Measurements from ENCODE around the gene PHYKPL. TPM values are rescaled to one million over a fixed set of nuclear protein-coding genes. Genes with fewer than 3 reads are reported as not detected.

The PHYKPL gene
- total and polyA plus RNA-seq, 5 donors from 2014 or later = 41.5 to 165 (median 42.9) TPM

DNA sequence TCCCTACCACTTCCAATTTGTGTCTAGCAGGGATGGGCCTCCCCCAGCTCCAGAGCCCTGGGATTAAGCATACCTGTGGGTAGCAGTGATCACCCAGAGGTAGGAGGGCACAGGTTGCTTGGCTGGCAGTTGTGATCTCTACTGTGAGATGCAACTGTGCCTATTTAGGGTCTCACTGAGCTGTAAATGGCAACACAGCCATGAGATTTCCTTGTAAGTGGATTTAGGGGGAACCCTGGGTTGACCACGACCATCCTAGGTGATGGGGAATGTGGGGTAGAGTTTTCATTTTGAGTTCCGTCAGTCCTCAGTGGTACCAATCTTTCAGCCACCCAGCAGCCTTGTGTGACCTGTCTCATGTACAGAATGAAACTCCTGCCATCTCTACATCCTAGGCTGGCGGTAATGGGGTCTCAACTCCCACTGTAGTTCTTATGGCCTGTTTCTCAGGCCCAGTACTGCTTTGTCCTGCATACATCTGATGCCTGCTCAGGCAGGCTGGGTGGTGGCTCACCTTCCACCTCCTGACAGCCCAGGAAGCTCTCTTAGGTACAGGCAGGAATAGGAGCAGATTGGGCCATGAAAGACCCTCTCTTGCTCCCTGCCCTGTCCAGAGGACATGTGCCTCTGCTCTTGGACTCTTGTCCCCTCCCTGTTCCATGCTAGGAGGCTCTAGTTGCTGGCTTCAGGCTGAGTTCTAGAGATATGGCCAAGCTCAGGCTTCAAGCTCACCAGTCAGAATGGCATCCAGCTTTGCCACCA, 20.2 kb downstream of the PHYKPL start:
- Histone ChIP-seq H3K4me3 (ENCODE audit: low read depth, low read length) (no peak overlapping the region), H3K27me3 (ENCODE audit: control insufficient read depth, insufficient read depth, low read length) (no peaks in the 10 kb centered on the region), H3K9me3 (ENCODE audit: control insufficient read depth in 2 of 2, low read length in 2 of 2) (no peaks in the 10 kb centered on the region), H3K4me1 (ENCODE audit: control insufficient read depth, insufficient read depth, low read length, poor library complexity, severe bottlenecking) (peaks cover 9% of the 10 kb centered on the region), H3K27ac (ENCODE audit: insufficient read depth, low read length, poor library complexity, severe bottlenecking) (no peak overlapping the region), H3K36me3 (ENCODE audit: control insufficient read depth, insufficient read depth, low read length) (peaks cover 95% of the 10 kb centered on the region)
- no peak overlapping the region for H3K4me3 Mint-ChIP-seq
- H3K9me3 Mint-ChIP-seq = no peaks in the 10 kb centered on the region
- no peaks in the 10 kb centered on the region for H3K27me3 Mint-ChIP-seq
- no peak for ATAC-seq (ENCODE audit: low read depth in 2 of 2)
- H3K4me1 Mint-ChIP-seq = peaks cover 0 to 54% (median 28%) of the 10 kb centered on the region in 4 donors
- no peak for DNase-seq
- H3K27ac Mint-ChIP-seq = no peak overlapping the region
- H3K36me3 Mint-ChIP-seq = peaks cover 36% of the 10 kb centered on the region

DNA sequence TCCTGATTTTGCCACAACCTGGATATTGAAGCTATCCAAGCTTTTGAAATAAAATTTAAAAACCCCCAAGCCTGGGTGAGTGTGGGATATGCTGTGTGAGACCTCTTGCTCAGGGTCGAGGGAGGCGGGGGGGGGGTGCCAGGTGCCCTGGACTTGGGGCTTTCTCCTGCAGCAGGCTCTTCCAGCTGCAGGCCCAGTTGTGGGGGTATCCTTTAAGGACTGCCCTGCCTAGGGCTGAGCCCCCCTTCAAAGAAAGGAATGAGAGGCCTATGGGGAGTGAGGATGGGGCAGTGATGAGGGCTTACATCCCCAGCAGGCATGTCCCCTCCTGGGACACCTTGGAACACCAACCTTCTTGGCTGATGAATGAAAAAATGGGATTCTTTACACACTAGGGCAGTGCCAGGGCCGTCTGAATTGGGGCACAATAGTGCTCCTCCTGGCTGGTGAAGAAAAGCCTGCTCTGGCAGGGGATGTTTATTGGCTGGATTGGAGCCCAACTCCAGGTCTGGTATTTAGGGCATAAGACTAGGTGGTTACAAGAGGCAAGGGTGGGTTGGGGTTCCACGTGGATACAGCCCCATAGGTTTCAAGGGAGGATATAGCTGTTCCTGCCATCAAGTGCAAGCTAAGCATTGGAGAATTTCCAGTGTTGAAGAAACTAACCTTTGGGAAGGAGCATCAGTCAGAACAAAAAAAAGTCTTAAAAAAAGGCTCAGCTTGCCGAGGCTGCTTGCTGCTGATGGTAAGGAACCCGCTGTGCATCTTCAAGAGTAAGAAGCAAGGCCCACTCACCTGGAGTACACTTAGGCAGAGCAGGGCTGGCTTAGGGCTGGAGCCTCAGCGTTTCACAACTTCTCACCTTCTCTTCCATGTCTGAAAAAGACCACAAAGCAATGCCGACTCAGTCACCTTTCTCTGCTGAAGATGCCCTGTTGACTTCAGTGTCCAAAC, 21.2 kb downstream of the PHYKPL start:
- H3K9me3 Mint-ChIP-seq = no peaks in the 10 kb centered on the region
- Histone ChIP-seq H3K4me1 (ENCODE audit: control insufficient read depth, insufficient read depth, low read length, poor library complexity, severe bottlenecking) (peaks cover 19% of the 10 kb centered on the region), H3K36me3 (ENCODE audit: control insufficient read depth, insufficient read depth, low read length) (peaks cover 99% of the 10 kb centered on the region), H3K27me3 (ENCODE audit: control insufficient read depth, insufficient read depth, low read length) (no peaks in the 10 kb centered on the region), H3K9me3 (ENCODE audit: control insufficient read depth in 2 of 2, low read length in 2 of 2) (no peaks in the 10 kb centered on the region), H3K4me3 (ENCODE audit: low read depth, low read length) (no peak overlapping the region), H3K27ac (ENCODE audit: insufficient read depth, low read length, poor library complexity, severe bottlenecking) (no peak overlapping the region)
- DNase-seq = no peak
- H3K36me3 Mint-ChIP-seq = peaks cover 35% of the 10 kb centered on the region
- peaks cover 0 to 62% (median 33%) of the 10 kb centered on the region in 4 donors for H3K4me1 Mint-ChIP-seq
- ATAC-seq (ENCODE audit: low read depth in 2 of 2) = no peak
- H3K27me3 Mint-ChIP-seq = no peaks in the 10 kb centered on the region
- no peak overlapping the region for H3K4me3 Mint-ChIP-seq
- peak overlapping the region in 1 of 3 donors; percentile 58 for H3K27ac Mint-ChIP-seq

DNA sequence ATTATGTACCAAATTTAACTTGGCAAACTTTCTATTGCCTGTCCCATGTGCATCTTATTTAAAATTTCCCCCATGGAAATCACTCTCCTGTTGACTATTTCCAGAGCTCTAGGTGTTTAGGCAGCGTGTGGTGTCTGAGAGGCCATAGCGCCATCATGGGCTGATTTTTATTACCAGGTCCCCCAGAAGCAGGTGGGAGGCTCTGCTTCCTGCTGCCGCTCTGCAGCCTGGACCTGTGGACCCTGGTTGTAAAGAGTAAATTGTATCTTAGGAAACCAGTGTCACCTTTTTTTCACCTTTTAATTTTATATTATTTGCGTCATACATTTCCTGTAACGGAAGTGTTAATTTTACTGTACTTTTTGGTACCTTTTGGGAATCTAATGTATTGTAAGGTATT, 21.9 kb downstream of the PHYKPL start:
- no peaks in the 10 kb centered on the region for H3K9me3 Mint-ChIP-seq
- no peak overlapping the region for H3K27ac ChIP-seq (ENCODE audit: insufficient read depth, low read length, poor library complexity, severe bottlenecking)
- peaks cover 26% of the 10 kb centered on the region for H3K4me1 ChIP-seq (ENCODE audit: control insufficient read depth, insufficient read depth, low read length, poor library complexity, severe bottlenecking)
- peaks cover 36% of the 10 kb centered on the region for H3K36me3 Mint-ChIP-seq
- no peak for DNase-seq
- H3K9me3 ChIP-seq (ENCODE audit: control insufficient read depth in 2 of 2, low read length in 2 of 2) = no peaks in the 10 kb centered on the region
- H3K27me3 ChIP-seq (ENCODE audit: control insufficient read depth, insufficient read depth, low read length) = no peaks in the 10 kb centered on the region
- peak overlapping the region in 1 of 4 donors; percentile 44 for H3K4me3 Mint-ChIP-seq
- no peaks in the 10 kb centered on the region for H3K27me3 Mint-ChIP-seq
- no peak overlapping the region for H3K4me3 ChIP-seq (ENCODE audit: low read depth, low read length)
- peaks cover 93% of the 10 kb centered on the region for H3K36me3 ChIP-seq (ENCODE audit: control insufficient read depth, insufficient read depth, low read length)
- no peak overlapping the region for H3K27ac Mint-ChIP-seq
- H3K4me1 Mint-ChIP-seq = peaks cover 0 to 63% (median 35%) of the 10 kb centered on the region in 4 donors
- ATAC-seq (ENCODE audit: low read depth in 2 of 2) = no peak

DNA sequence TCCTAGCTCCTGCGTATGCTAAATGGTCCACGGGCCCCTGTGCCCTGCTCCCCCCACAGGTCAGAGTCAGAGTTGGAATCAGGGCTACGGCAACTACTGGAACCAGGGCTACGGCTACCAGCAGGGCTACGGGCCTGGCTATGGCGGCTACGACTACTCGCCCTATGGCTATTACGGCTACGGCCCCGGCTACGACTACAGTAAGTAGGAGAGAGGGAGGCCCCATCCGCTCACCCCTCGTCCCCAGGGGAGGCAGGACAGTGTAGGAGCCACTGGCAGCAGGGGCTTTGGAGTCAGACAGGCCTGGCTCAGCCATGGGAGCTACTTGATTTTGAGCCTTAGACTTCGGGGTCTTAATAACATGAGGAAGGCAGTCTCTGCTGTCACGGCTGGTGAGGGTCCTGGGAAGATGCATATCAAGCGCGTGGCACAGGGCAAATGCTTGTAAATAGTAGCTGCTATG, 22.5 kb downstream of the PHYKPL start:
- peaks cover 87% of the 10 kb centered on the region for H3K36me3 ChIP-seq (ENCODE audit: control insufficient read depth, insufficient read depth, low read length)
- Mint-ChIP-seq H3K27me3 (no peaks in the 10 kb centered on the region), H3K4me3 (peak overlapping the region in 1 of 4 donors; percentile 44), H3K27ac (peak overlapping the region in 2 of 3 donors; percentile 22 to 93), H3K36me3 (peaks cover 36% of the 10 kb centered on the region), H3K9me3 (no peaks in the 10 kb centered on the region), H3K4me1 (peaks cover 0 to 63% (median 37%) of the 10 kb centered on the region in 4 donors)
- H3K9me3 ChIP-seq (ENCODE audit: control insufficient read depth in 2 of 2, low read length in 2 of 2) = no peaks in the 10 kb centered on the region
- H3K4me3 ChIP-seq (ENCODE audit: low read depth, low read length) = no peak overlapping the region
- DNase-seq (no peak), ATAC-seq (ENCODE audit: low read depth in 2 of 2) (no peak)
- H3K27me3 ChIP-seq (ENCODE audit: control insufficient read depth, insufficient read depth, low read length) = no peaks in the 10 kb centered on the region
- peaks cover 30% of the 10 kb centered on the region for H3K4me1 ChIP-seq (ENCODE audit: control insufficient read depth, insufficient read depth, low read length, poor library complexity, severe bottlenecking)
- H3K27ac ChIP-seq (ENCODE audit: insufficient read depth, low read length, poor library complexity, severe bottlenecking) = no peak overlapping the region

DNA sequence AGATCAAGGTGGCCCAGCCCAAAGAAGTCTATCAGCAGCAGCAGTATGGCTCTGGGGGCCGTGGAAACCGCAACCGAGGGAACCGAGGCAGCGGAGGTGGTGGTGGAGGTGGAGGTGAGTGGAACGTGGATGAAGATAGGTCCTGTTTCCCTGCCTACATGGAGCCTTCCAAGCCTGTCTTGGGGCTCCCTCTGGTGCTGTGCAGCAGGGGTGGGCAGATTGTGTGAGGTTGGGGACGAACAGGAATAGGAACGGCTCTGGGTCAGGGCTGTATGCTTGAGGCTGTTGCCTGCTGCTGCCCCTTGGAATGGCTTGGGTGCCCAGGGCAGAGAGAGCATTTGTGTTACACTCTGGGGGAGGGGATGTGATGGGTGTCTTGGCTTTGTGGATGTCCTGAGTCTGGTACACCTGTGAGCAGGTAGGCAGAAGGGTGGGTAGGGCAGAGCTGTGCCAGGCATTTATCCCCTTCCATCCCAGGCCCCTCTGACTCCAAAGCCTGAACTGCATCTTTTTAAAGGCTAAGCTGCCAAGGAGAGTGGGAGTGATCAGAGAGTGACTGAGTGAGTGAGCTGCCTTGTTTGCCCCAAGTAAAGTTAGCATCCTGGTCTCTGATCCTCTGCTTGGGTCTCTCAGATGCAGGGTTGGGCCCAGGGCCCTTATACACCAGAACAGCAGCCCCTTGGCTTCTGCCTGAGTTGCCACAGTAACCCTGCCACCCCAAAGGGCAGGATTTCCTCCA, 23.1 kb downstream of the PHYKPL start:
- DNase-seq (no peak), ATAC-seq (ENCODE audit: low read depth in 2 of 2) (no peak)
- no peak overlapping the region for H3K27ac ChIP-seq (ENCODE audit: insufficient read depth, low read length, poor library complexity, severe bottlenecking)
- H3K27me3 ChIP-seq (ENCODE audit: control insufficient read depth, insufficient read depth, low read length) = no peaks in the 10 kb centered on the region
- Mint-ChIP-seq H3K9me3 (no peaks in the 10 kb centered on the region), H3K4me3 (peak overlapping the region in 1 of 4 donors; percentile 60), H3K4me1 (peaks cover 0 to 58% (median 36%) of the 10 kb centered on the region in 4 donors), H3K27ac (peak overlapping the region in 1 of 3 donors; percentile 49), H3K27me3 (no peaks in the 10 kb centered on the region), H3K36me3 (peaks cover 36% of the 10 kb centered on the region)
- no peak overlapping the region for H3K4me3 ChIP-seq (ENCODE audit: low read depth, low read length)
- no peaks in the 10 kb centered on the region for H3K9me3 ChIP-seq (ENCODE audit: control insufficient read depth in 2 of 2, low read length in 2 of 2)
- peaks cover 81% of the 10 kb centered on the region for H3K36me3 ChIP-seq (ENCODE audit: control insufficient read depth, insufficient read depth, low read length)
- peaks cover 30% of the 10 kb centered on the region for H3K4me1 ChIP-seq (ENCODE audit: control insufficient read depth, insufficient read depth, low read length, poor library complexity, severe bottlenecking)

DNA sequence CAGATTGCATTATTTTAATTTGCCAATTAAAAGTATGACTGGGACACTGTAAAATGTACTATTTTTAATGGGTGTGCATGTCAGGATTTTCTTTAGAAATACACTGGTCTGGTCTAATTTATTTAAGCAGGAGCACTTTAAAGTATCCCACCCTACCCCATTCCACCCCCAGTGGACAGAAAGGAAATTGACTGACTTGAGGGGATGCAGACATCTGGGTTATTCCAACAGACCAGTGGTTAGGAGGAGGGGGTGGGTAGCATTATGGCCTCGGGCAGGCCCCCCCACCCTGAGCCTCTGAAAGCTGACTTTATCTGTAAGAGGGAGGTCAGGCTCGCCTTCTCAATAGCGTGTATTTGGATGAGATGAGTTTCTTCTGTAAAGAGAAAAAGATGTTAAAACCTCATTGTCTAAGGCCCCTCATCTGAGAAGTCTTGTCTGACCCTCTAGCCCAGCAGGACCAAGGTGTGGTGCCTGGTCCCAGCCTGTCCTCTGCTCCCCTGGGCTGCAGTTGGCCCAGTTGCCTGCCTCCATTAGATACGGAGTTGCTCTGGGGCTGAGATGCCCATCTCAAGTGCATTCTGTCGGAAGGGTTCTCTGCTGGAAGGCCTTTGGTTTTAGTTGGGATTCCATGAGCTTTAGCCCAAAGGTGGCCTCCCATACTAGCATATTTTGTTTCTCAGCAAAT, 23.9 kb downstream of the PHYKPL start:
- peaks cover 0 to 2% (median 0%) of the 10 kb centered on the region in 7 donors for H3K9me3 Mint-ChIP-seq
- DNase-seq = no peak
- no peak for ATAC-seq (ENCODE audit: low read depth in 2 of 2)
- peak overlapping the region in 2 of 4 donors; percentile 47 to 60 for H3K4me3 Mint-ChIP-seq
- peaks cover 5 to 54% (median 36%) of the 10 kb centered on the region in 4 donors for H3K4me1 Mint-ChIP-seq
- H3K4me1 ChIP-seq (ENCODE audit: control insufficient read depth, insufficient read depth, low read length, poor library complexity, severe bottlenecking) = peaks cover 33% of the 10 kb centered on the region
- peaks cover 73% of the 10 kb centered on the region for H3K36me3 ChIP-seq (ENCODE audit: control insufficient read depth, insufficient read depth, low read length)
- H3K36me3 Mint-ChIP-seq = peaks cover 39% of the 10 kb centered on the region
- no peaks in the 10 kb centered on the region for H3K27me3 ChIP-seq (ENCODE audit: control insufficient read depth, insufficient read depth, low read length)
- H3K27me3 Mint-ChIP-seq = no peaks in the 10 kb centered on the region
- H3K9me3 ChIP-seq (ENCODE audit: control insufficient read depth in 2 of 2, low read length in 2 of 2) = no peaks in the 10 kb centered on the region
- no peak overlapping the region for H3K27ac Mint-ChIP-seq
- no peak overlapping the region for H3K4me3 ChIP-seq (ENCODE audit: low read depth, low read length)
- peak overlapping the region; percentile 14 for H3K27ac ChIP-seq (ENCODE audit: insufficient read depth, low read length, poor library complexity, severe bottlenecking)

DNA sequence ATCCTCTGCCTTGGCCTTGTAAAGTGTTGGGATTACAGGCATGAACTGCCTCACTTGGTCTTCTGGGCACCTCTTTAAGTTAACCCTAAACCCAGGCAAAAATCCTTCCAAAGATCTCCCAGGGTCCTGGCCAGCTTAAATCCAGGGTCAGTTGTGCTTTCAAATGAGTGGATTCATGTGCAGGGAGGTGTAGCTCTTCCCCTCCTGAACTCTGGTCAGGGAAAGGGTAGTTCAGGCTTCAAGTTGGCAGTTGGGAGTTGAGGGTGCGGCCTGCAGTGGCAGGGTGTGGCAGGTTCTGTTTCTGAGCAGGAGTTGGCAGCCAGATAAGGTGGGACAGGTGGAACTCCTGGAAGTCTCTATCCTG, 24.7 kb downstream of the PHYKPL start:
- H3K9me3 Mint-ChIP-seq = peaks cover 0 to 2% (median 0%) of the 10 kb centered on the region in 7 donors
- Histone ChIP-seq H3K4me1 (ENCODE audit: control insufficient read depth, insufficient read depth, low read length, poor library complexity, severe bottlenecking) (peaks cover 34% of the 10 kb centered on the region), H3K27me3 (ENCODE audit: control insufficient read depth, insufficient read depth, low read length) (no peaks in the 10 kb centered on the region), H3K9me3 (ENCODE audit: control insufficient read depth in 2 of 2, low read length in 2 of 2) (no peaks in the 10 kb centered on the region), H3K27ac (ENCODE audit: insufficient read depth, low read length, poor library complexity, severe bottlenecking) (peak overlapping the region; percentile 14), H3K4me3 (ENCODE audit: low read depth, low read length) (no peak overlapping the region), H3K36me3 (ENCODE audit: control insufficient read depth, insufficient read depth, low read length) (peaks cover 66% of the 10 kb centered on the region)
- DNase-seq = no peak
- peak overlapping the region in 3 of 4 donors; percentile 19 to 87 (median 21) for H3K4me3 Mint-ChIP-seq
- no peak overlapping the region for H3K27ac Mint-ChIP-seq
- H3K36me3 Mint-ChIP-seq = peaks cover 39% of the 10 kb centered on the region
- no peak for ATAC-seq (ENCODE audit: low read depth in 2 of 2)
- H3K4me1 Mint-ChIP-seq = peaks cover 5 to 53% (median 35%) of the 10 kb centered on the region in 4 donors
- H3K27me3 Mint-ChIP-seq = no peaks in the 10 kb centered on the region

Measured in CD4-positive, CD25-positive, alpha-beta regulatory T cell (primary cell).